Smooth muscle cell (in vitro differentiated cells): ENCODE results near the gene TXNRD2. TPM values are rescaled to one million over a fixed set of nuclear protein-coding genes. Genes with fewer than 3 reads are reported as not detected.

Experiments used
- DNase-seq: peaks from one replicate; lab custom pipeline; 2025; ENCODE audit not compliant: unreplicated experiment; lab: John Stamatoyannopoulos, UW
- H2AFZ ChIP-seq: fragments of 200-600 bp; sonication (generic); 2 replicates; pipeline ENCODE4 v1.6.0; 2016; ENCODE audit warnings: antibody characterized with exemption, low read depth, mild to moderate bottlenecking
- H3F3A ChIP-seq: fragments of 200-600 bp; sonication (generic); 2 replicates; pipeline ENCODE4 v1.6.0; 2017; ENCODE audit warnings: antibody characterized with exemption, low read depth
- H3K27ac ChIP-seq: fragments of 200-600 bp; sonication (generic); 2 replicates; pipeline ENCODE4 v1.5.1; 2016; ENCODE audit warnings: low read depth, mild to moderate bottlenecking
- H3K27me3 ChIP-seq: fragments of 200-600 bp; sonication (generic); 2 replicates; pipeline ENCODE4 v1.6.1; 2016; ENCODE audit warnings: low read depth, mild to moderate bottlenecking
- H3K36me3 ChIP-seq: fragments of 200-600 bp; sonication (generic); 2 replicates; pipeline ENCODE4 v1.5.1; 2016; ENCODE audit warnings: low read depth
- H3K4me1 ChIP-seq: fragments of 200-600 bp; sonication (generic); 2 replicates; pipeline ENCODE4 v1.5.1; 2016; ENCODE audit warnings: low read depth
- H3K4me2 ChIP-seq: fragments of 200-600 bp; sonication (generic); 2 replicates; pipeline ENCODE4 v1.6.0; 2016; ENCODE audit warnings: mild to moderate bottlenecking
- H3K4me3 ChIP-seq: fragments of 200-600 bp; sonication (generic); 2 replicates; pipeline ENCODE4 v1.5.1; 2016; ENCODE audit warnings: mild to moderate bottlenecking
- H3K79me2 ChIP-seq: fragments of 200-600 bp; sonication (generic); 2 replicates; pipeline ENCODE4 v1.6.0; 2016; ENCODE audit warnings: low read depth, mild to moderate bottlenecking
- H3K9ac ChIP-seq: fragments of 200-600 bp; sonication (generic); 2 replicates; pipeline ENCODE4 v1.6.0; 2016; ENCODE audit warnings: low read depth
- H3K9me3 ChIP-seq: fragments of 200-600 bp; sonication (generic); replicated peaks from 2 replicates; pipeline ENCODE4 v1.5.1; 2016; ENCODE audit warnings: low read depth
- H4K20me1 ChIP-seq: fragments of 200-600 bp; sonication (generic); 2 replicates; pipeline ENCODE4 v1.6.0; 2016; ENCODE audit warnings: low read depth
- CTCF ChIP-seq: fragments of 200-600 bp; sonication (generic); IDR thresholded peaks from 2 replicates; pipeline ENCODE4 v1.5.1; 2017; ENCODE audit warnings: borderline replicate concordance, mild to moderate bottlenecking, antibody characterized with exemption; ENCODE audit not compliant: insufficient read depth, poor library complexity, severe bottlenecking
- WGBS: methylation state at CpG from one replicate; pipeline ENCODE4 v1.1.7; 2016; ENCODE audit warnings: low lambda C conversion rate; 5-methylcytosine and 5-hydroxymethylcytosine counted together
- polyA plus RNA-seq: library from polyadenylated mRNA; unstranded; fragments of >200 nt; fragmentation: Nextera tagmentation; extraction: Ambion mirVana; gene quantifications from 2 replicates; pipeline ENCODE4 v1.2.1, GENCODE V29; 2016
- total RNA-seq: library from RNA; depleted of rRNA; stranded (reverse); fragments of >200 nt; gene quantifications from 2 replicates; pipeline ENCODE4 v1.2.3, GENCODE V29; 2014

Gene TXNRD2
- total and polyA plus RNA-seq, 2 experiments from 2014 or later, result 3.2 TPM; not detected in 1

DNA sequence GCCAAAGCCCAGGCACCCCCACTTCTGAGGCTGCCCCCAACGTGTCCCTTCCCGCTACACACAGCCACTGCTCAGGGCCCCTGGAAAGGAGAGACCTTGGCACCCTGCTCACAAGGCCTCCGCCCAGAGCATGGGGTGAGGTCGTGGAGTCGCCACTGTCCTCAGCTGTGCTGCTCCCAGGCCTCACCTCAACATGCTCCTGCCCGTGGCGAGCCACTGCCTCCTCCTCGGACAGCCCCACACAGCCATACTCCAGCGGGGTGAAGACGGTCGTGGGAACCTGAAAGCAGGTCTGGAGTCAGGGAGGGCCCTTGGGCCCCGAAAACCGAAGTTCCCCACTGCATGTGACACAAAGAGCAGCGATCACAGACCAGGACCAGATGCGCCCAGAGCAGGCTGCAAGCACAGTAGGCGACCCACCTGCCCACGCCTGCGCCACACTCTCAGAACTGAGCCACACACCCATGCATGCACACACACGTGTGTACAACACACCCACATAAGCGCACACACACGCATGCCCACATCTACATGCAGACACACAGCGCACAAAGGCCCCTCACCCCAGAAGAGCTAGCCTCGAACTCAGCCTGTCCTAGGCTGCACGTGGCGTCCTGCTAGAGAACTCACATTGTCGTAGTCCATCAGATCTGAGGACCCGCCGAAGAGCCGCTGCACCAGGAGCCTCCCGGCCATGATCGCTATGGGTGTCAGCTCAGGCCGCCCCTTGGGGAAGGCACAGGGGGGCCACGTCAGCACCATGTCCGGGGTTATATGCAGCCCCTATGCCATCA lies 61.4 kb downstream of the TXNRD2 start:
- H2AFZ ChIP-seq, result no peak overlapping the region
- no peaks in the 10 kb centered on the region for H3K27me3 ChIP-seq
- H3K4me1 ChIP-seq, result peaks cover 17% of the 10 kb centered on the region
- H3K9me3 ChIP-seq, result no peaks in the 10 kb centered on the region
- no peak for DNase-seq
- 89% methylated on average over 34 of the region's 34 CpGs for WGBS
- H3K36me3 ChIP-seq, result no peaks in the 10 kb centered on the region
- peaks cover 7% of the 10 kb centered on the region for H3F3A ChIP-seq
- no peak overlapping the region for H3K4me3 ChIP-seq
- no peak overlapping the region for H3K27ac ChIP-seq
- no peaks in the 10 kb centered on the region for H3K79me2 ChIP-seq
- peak overlapping the region; percentile 50 for H3K9ac ChIP-seq
- peak overlapping the region; percentile 80 for H3K4me2 ChIP-seq
- no peak for TF ChIP-seq CTCF
- H4K20me1 ChIP-seq, result no peaks in the 10 kb centered on the region

DNA sequence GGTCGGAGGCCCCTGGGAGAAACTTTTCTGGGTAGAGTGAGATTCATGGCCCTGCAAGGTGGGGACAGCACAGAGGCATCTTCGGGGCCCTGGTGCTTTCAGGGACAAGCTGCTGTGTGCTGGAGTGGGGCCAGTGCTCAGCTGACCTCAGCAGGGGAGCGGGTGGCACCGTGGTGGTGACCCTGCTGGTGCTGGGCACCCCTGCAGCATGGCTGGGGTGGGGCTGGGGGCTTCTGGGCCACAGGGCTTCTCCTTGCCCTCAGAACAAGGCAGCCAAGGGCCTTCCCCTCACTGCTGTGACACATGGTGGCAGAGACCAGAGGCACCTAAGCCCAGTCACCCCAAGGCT lies 62.0 kb downstream of the TXNRD2 start:
- Histone ChIP-seq H3F3A (peaks cover 7% of the 10 kb centered on the region), H3K27ac (no peak overlapping the region), H2AFZ (no peak overlapping the region), H3K36me3 (no peaks in the 10 kb centered on the region), H3K4me3 (no peak overlapping the region), H3K9me3 (no peaks in the 10 kb centered on the region), H3K4me1 (peaks cover 17% of the 10 kb centered on the region), H4K20me1 (no peaks in the 10 kb centered on the region), H3K9ac (no peak overlapping the region), H3K4me2 (no peak overlapping the region), H3K79me2 (no peaks in the 10 kb centered on the region), H3K27me3 (no peaks in the 10 kb centered on the region)
- DNase-seq, result no peak
- WGBS, result 88% methylated on average over 4 of the region's 4 CpGs
- TF ChIP-seq CTCF, result no peak

- TF ChIP-seq CTCF, result no peak
- no peak overlapping the region for H3K27ac ChIP-seq
- no peaks in the 10 kb centered on the region for H3K79me2 ChIP-seq
- H3K4me2 ChIP-seq, result no peak overlapping the region
- H4K20me1 ChIP-seq, result no peaks in the 10 kb centered on the region
- 97% methylated on average over 13 of the region's 13 CpGs for WGBS
- no peaks in the 10 kb centered on the region for H3K27me3 ChIP-seq
- no peak overlapping the region for H3K4me3 ChIP-seq
- H3K4me1 ChIP-seq, result peaks cover 17% of the 10 kb centered on the region
- H3K9me3 ChIP-seq, result no peaks in the 10 kb centered on the region
- H3K9ac ChIP-seq, result no peak overlapping the region
- no peaks in the 10 kb centered on the region for H3K36me3 ChIP-seq
- peaks cover 7% of the 10 kb centered on the region for H3F3A ChIP-seq
- no peak overlapping the region for H2AFZ ChIP-seq
- DNase-seq, result no peak
Observed at GRCh38 chr22:19879246-19879570, 62.4 kb downstream of the TXNRD2 start.

DNA sequence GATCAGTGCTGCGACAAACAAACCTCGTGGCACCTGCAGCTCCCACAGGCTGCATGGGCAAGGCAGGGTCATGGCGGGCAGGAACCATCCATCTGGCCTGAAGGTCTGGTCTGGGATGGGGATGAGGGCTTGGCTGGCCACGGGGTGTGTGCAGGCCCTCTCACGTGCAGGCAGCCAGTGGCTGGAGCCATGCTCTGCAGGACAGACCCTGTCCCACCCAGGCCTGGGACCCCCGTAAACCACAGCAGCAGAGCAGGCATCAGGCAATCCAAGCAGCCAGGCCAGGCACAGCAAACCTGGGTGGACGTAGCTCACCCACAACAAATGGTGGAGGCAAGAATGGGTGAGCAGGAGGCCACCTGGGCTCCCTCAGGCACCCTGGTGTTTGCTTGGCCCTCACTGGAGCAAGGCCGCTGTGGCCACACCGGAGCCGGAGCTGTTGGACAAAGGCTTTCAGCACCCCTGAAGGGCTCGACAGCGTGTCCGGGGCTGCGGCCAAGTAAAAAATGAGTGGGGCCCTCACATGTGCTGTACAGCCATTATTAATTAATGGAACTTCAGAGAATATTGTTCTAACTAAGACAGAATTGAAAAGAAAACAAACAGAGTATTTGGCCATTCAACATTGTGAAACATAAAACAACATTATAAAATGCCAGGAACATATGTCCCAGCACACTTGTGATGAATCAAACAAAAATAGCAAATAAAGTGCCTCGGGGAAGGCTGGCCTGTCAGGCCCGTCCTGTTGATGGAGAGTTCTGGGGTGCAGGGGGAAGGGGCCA lies 63.0 kb downstream of the TXNRD2 start:
- Histone ChIP-seq H3K9me3 (no peaks in the 10 kb centered on the region), H3K27ac (no peak overlapping the region), H3K4me1 (peaks cover 17% of the 10 kb centered on the region), H3K9ac (no peak overlapping the region), H3K27me3 (no peaks in the 10 kb centered on the region), H3K79me2 (no peaks in the 10 kb centered on the region), H3K36me3 (no peaks in the 10 kb centered on the region), H3F3A (peaks cover 7% of the 10 kb centered on the region), H4K20me1 (no peaks in the 10 kb centered on the region), H3K4me3 (no peak overlapping the region), H2AFZ (no peak overlapping the region), H3K4me2 (no peak overlapping the region)
- no peak for TF ChIP-seq CTCF
- 92% methylated on average over 16 of the region's 16 CpGs for WGBS
- no peak for DNase-seq
